PC-3 (cell line): ENCODE measurements around the gene DDO.

Experiments
- CTCF ChIP-seq: fragments of 300-600 bp; sonication (generic); conservative IDR thresholded peaks from 2 replicates; pipeline ENCODE4 v1.5.1; 2017; ENCODE audit warnings: antibody characterized with exemption, low read depth, mild to moderate bottlenecking, low read length
- EZH2 ChIP-seq: fragments of 300-600 bp; sonication (generic); IDR thresholded peaks from one replicate; pipeline ENCODE4 v1.6.1; 2017; ENCODE audit warnings: antibody characterized with exemption, mild to moderate bottlenecking, low read length; ENCODE audit not compliant: unreplicated experiment
- EZH2phosphoT487 ChIP-seq: fragments of 300-600 bp; sonication (generic); IDR thresholded peaks from 2 replicates; pipeline ENCODE4 v1.6.1; 2018; ENCODE audit warnings: mild to moderate bottlenecking, antibody characterized with exemption, low read length, borderline replicate concordance

DNA sequence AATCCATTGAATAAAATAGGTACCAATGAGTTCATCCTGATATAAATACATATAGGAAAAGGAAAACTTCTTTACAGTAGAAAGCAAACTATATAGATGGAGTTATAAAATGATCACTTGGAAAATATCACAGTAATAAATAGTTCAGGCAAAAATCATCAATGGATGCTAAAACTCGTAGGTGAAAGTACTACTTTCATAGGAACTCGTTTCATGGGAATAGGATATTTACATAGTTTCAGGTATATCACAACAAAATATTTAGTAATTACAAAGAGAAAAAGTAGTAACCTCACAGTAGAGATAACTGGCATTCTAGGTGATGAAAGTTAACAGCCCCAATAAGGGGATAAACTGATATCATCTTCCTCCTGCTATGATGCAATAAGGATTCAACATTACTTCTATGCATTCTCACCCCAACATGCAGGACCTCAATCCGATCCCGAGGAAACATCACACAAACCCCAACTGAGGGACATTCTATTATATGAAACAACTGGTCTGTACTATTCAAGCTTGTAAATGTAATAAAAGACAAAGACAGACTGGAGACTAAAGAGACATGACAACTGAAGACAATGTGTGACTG, 13.7 kb downstream of the DDO start:
- TF ChIP-seq CTCF (no peak), EZH2 (no peak), EZH2phosphoT487 (no peak)
